ENCODE data around the gene TAF3. TPM values are rescaled to one million over a fixed set of nuclear protein-coding genes. Genes with fewer than 3 reads are reported as not detected.
"Not testable (repeated sequence)": the region's sequence is repeated elsewhere in the genome, so short reads cannot be mapped to it uniquely, and the experiment has no call there.

The TAF3 gene
- polyA plus RNA-seq, 3 donors: 11.4 to 12.0 (median 11.5) TPM

- no peak for DNase-seq (ENCODE audit: low read depth in 3 of 3, low spot score in 2 of 3)
Measured at GRCh38 chr10:8023321-8023720, 205.0 kb downstream of the TAF3 start.

- DNase-seq (ENCODE audit: low read depth in 3 of 3, low spot score in 2 of 3): no peak
Measured at GRCh38 chr10:8023851-8024250, 205.5 kb downstream of the TAF3 start.

- DNase-seq (ENCODE audit: low read depth in 3 of 3, low spot score in 2 of 3): no peak
Measured at GRCh38 chr10:8026349-8027259, 208.3 kb downstream of the TAF3 start.

GRCh38 chr10:8031211-8031610 lies 212.9 kb downstream of the TAF3 start:
- DNase-seq (ENCODE audit: low read depth in 3 of 3, low spot score in 2 of 3): not testable (repeated sequence)

- no peak for DNase-seq (ENCODE audit: low read depth in 3 of 3, low spot score in 2 of 3)
Measured at GRCh38 chr10:8032558-8032957, 214.3 kb downstream of the TAF3 start.

- DNase-seq (ENCODE audit: low read depth in 3 of 3, low spot score in 2 of 3): no peak
Measured at GRCh38 chr10:8033812-8034465, 215.6 kb downstream of the TAF3 start.

GRCh38 chr10:8034466-8035005 lies 216.2 kb downstream of the TAF3 start:
- no peak for DNase-seq (ENCODE audit: low read depth in 3 of 3, low spot score in 2 of 3)

- no peak for DNase-seq (ENCODE audit: low read depth in 3 of 3, low spot score in 2 of 3)
Measured at GRCh38 chr10:8035006-8035640, 216.8 kb downstream of the TAF3 start.

GRCh38 chr10:8035641-8036470 lies 217.6 kb downstream of the TAF3 start:
- DNase-seq (ENCODE audit: low read depth in 3 of 3, low spot score in 2 of 3): no peak

- no peak for DNase-seq (ENCODE audit: low read depth in 3 of 3, low spot score in 2 of 3)
Measured at GRCh38 chr10:8036506-8037198, 218.3 kb downstream of the TAF3 start.

- no peak for DNase-seq (ENCODE audit: low read depth in 3 of 3, low spot score in 2 of 3)
Measured at GRCh38 chr10:8037199-8037801, 219.0 kb downstream of the TAF3 start.

- no peak for DNase-seq (ENCODE audit: low read depth in 3 of 3, low spot score in 2 of 3)
Measured at GRCh38 chr10:8037941-8038894, 219.9 kb downstream of the TAF3 start.

GRCh38 chr10:8039321-8039881 lies 221.1 kb downstream of the TAF3 start:
- DNase-seq (ENCODE audit: low read depth in 3 of 3, low spot score in 2 of 3): no peak

GRCh38 chr10:8040651-8041050 lies 222.3 kb downstream of the TAF3 start:
- no peak for DNase-seq (ENCODE audit: low read depth in 3 of 3, low spot score in 2 of 3)

GRCh38 chr10:8041284-8041991 lies 223.1 kb downstream of the TAF3 start:
- no peak for DNase-seq (ENCODE audit: low read depth in 3 of 3, low spot score in 2 of 3)

- DNase-seq (ENCODE audit: low read depth in 3 of 3, low spot score in 2 of 3): no peak
Measured at GRCh38 chr10:8041992-8042720, 223.9 kb downstream of the TAF3 start.

Data from right renal cortex interstitium (tissue), 3 donors.